ENCODE results near the gene PDGFC. TPM values are rescaled to one million over a fixed set of nuclear protein-coding genes. Genes with fewer than 3 reads are reported as not detected.

PDGFC gene
- total and polyA plus RNA-seq, 2 of the 8 experiments (the other 6 are each of a cell fraction or from before 2014, with no cell fraction given): 0.65 to 2.7 TPM

GRCh38 chr4:156775813-156776212 lies 195.8 kb downstream of the PDGFC start:
- no peak overlapping the region for H3K27ac ChIP-seq (ENCODE audit: low read depth, low read length)
- CTCF ChIA-PET (ENCODE audit: partially characterized antibody): no interaction called here
- FAIRE-seq: no peak

More at GRCh38 chr4:156775813-156776212, 195.8 kb downstream of the PDGFC start:
- Histone ChIP-seq H2AFZ (ENCODE audit: low read length) (no peak overlapping the region), H3K79me1 (ENCODE audit: low read depth, low read length) (no peaks in the 10 kb centered on the region), H4K20me1 (replicated peaks in 1 of 2; ENCODE audit: control insufficient read depth in 1 of 2, insufficient read depth in 2 of 2, low read length in 2 of 2) (no peaks in the 10 kb centered on the region), H3K4me2 (ENCODE audit: insufficient read depth in 1 of 2, low read depth in 2 of 2, low read length in 2 of 2) (no peak overlapping the region), H3K56ac (replicated peaks; ENCODE audit: insufficient read length, low read depth, low read length) (no peak overlapping the region), H2BK120ac (replicated peaks; ENCODE audit: low read depth, low read length) (no peak overlapping the region), H3K9me3 (ENCODE audit: insufficient read depth in 2 of 2, low read depth in 1 of 2, low read length in 1 of 2) (no peaks in the 10 kb centered on the region), H4K5ac (ENCODE audit: insufficient read length, low read depth, low read length) (no peak overlapping the region), H2AK5ac (ENCODE audit: low read depth, low read length) (no peak overlapping the region), H3K4ac (replicated peaks; ENCODE audit: insufficient read length, low read depth, low read length) (no peak overlapping the region), H2BK15ac (ENCODE audit: low read length) (no peak overlapping the region), H3K9ac (replicated peaks in 1 of 4; ENCODE audit: extremely low read depth in 1 of 4, low read depth in 3 of 4, low read length in 3 of 4) (no peak overlapping the region), H3K18ac (ENCODE audit: extremely low read depth, low read length) (no peak overlapping the region), H2BK20ac (ENCODE audit: low read length) (no peak overlapping the region), H3K27me3 (replicated peaks in 1 of 4; ENCODE audit: control insufficient read depth in 3 of 4, extremely low read depth in 1 of 4, insufficient read depth in 3 of 4, low read length in 3 of 4) (no peaks in the 10 kb centered on the region), H4K91ac (replicated peaks; ENCODE audit: insufficient read length, low read length) (no peak overlapping the region), H3K14ac (ENCODE audit: insufficient read length) (no peak overlapping the region), H3K4me1 (replicated peaks in 1 of 4; ENCODE audit: control insufficient read depth in 3 of 4, insufficient read depth in 4 of 4, low read length in 3 of 4) (peaks cover 0 to 10% (median 5%) of the 10 kb centered on the region in 4 experiments; a peak in 3 of 7 replicates), H4K8ac (ENCODE audit: extremely low read depth, insufficient read depth, low read length) (no peak overlapping the region), H3K4me3 (ENCODE audit: extremely low read depth in 1 of 4, insufficient read depth in 2 of 4, low read depth in 3 of 4, low read length in 4 of 4) (no peak overlapping the region), H2BK5ac (ENCODE audit: low read depth, low read length) (no peak overlapping the region), H3K23ac (ENCODE audit: insufficient read length) (no peak overlapping the region), H3K79me2 (ENCODE audit: control insufficient read depth in 1 of 2, insufficient read depth in 2 of 2, low read length in 2 of 2) (no peaks in the 10 kb centered on the region), H3K23me2 (ENCODE audit: low read depth, low read length) (no peaks in the 10 kb centered on the region), H3K36me3 (ENCODE audit: control insufficient read depth in 2 of 4, insufficient read depth in 4 of 4, low read length in 3 of 4) (no peaks in the 10 kb centered on the region), H2BK12ac (ENCODE audit: low read depth, low read length) (no peak overlapping the region)
- POLR2A ChIA-PET (ENCODE audit: partially characterized antibody): no interaction called here
- TF ChIP-seq ASH2L (IDR thresholded peaks at IDR 0.05; ENCODE audit: low read length) (no peak), CTCF (IDR thresholded peaks at IDR 0.05; ENCODE audit: control extremely low read depth in 1 of 3, insufficient read depth in 1 of 3, low read depth in 1 of 3, low read length in 3 of 3) (no peak), YY1 (IDR thresholded peaks at IDR 0.05; ENCODE audit: low read depth, low read length) (no peak), TEAD4 (IDR thresholded peaks at IDR 0.05; ENCODE audit: low read depth, low read length) (no peak), CBX5 (IDR thresholded peaks at IDR 0.05; ENCODE audit: low read depth, low read length) (no peak), HDAC2 (IDR thresholded peaks at IDR 0.05; ENCODE audit: borderline replicate concordance in 1 of 2, low read depth in 2 of 2, low read length in 2 of 2) (no peak), GTF2F1 (IDR thresholded peaks at IDR 0.05; ENCODE audit: borderline replicate concordance, low read depth, low read length) (no peak), KDM4A (IDR thresholded peaks at IDR 0.05; ENCODE audit: low read depth, low read length, severe bottlenecking) (no peak)
- no peak for DNase-seq (ENCODE audit: low read depth in 1 of 2, low spot score in 2 of 2)
- 91% methylated on average over 1 of the region's 1 CpG; no CpG with 5 or more reads in 1 of the 2 experiments for whole genome bisulfite sequencing, 2 experiments (ENCODE audit: extremely low coverage in 1 of 2, insufficient coverage in 1 of 2, insufficient read length in 1 of 2, insufficient replicate concordance in 2 of 2, low coverage in 1 of 2, low lambda C conversion rate in 2 of 2, missing lambda C conversion rate in 1 of 2)
